BJ (cell line): ENCODE measurements around the gene MANEAL. TPM values are rescaled to one million over a fixed set of nuclear protein-coding genes. Genes with fewer than 3 reads are reported as not detected.

Experiments used
- CTCF ChIA-PET: fragments of 350-600 bp; formaldehyde crosslinking; extraction: SDS; loops from one replicate; lab custom pipeline; 2021; ENCODE audit warnings: antibody characterized with exemption, inconsistent platforms; lab: Yijun Ruan, JAX
- POLR2A ChIA-PET: fragments of 300-600 bp; sonication (Branson Sonifier 250); formaldehyde crosslinking; extraction: SDS; loops from one replicate; lab custom pipeline; 2021; ENCODE audit warnings: antibody characterized with exemption; lab: Charles Lee
- DNase-seq: peaks from one replicate; pipeline ENCODE4 v3.0.0-alpha.2; 2011; ENCODE audit warnings: low read depth
- H3K27me3 ChIP-seq: 2 replicates; pipeline ENCODE4 v1.6.0; 2011; ENCODE audit warnings: low read length; ENCODE audit not compliant: control insufficient read depth, insufficient read depth
- H3K36me3 ChIP-seq: 2 replicates; pipeline ENCODE4 v1.5.1; 2011; ENCODE audit warnings: low read length; ENCODE audit not compliant: control insufficient read depth, insufficient read depth
- H3K4me3 ChIP-seq: 2 replicates; pipeline ENCODE4 v1.5.1; 2011; ENCODE audit warnings: low read depth, mild to moderate bottlenecking, control low read depth, low read length
- polyA plus RNA-seq: library from polyadenylated mRNA; depleted of rRNA; stranded (reverse); fragments of >200 nt; gene quantifications from 2 replicates; pipeline ENCODE4 v1.2.3, GENCODE V29; 2011
- TF ChIP-seq, protein P1 (sequence below): IDR thresholded peaks from 2 replicates; pipeline ENCODE4 v1.5.1; 2011; ENCODE audit warnings: low read depth, mild to moderate bottlenecking, control low read depth, inconsistent platforms, low read length, moderate library complexity; ENCODE audit not compliant: insufficient read depth

MANEAL gene
- polyA plus RNA-seq, 1 experiment, result 4.0 TPM

DNA sequence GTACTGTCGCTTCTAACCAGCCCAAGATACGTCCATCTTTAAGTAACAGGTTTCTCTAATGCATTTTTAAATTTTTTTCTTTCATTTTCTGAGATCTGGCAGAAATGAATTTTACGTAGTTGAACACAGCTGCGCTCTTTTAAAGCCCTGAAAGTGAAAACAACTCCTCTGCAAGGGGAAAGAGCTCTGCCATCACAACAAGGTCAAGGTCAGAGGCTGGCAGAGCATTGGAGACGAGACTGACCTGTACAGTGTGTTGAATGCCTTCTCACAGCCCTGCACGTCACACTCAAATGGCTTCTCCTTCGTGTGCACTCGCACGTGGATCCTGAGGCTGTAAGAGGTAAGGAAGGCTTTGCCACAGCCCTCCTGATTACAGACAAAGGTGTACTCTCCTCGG lies 46.0 kb downstream of the MANEAL start:
- CTCF ChIA-PET, result interaction anchor here (1.3 to 1.4 kb wide), 2 partner anchors 10 to 12 kb away, joined by 4 to 7 read pairs; no protein-coding TSS in a partner anchor
- TF ChIP-seq, protein P1, sequence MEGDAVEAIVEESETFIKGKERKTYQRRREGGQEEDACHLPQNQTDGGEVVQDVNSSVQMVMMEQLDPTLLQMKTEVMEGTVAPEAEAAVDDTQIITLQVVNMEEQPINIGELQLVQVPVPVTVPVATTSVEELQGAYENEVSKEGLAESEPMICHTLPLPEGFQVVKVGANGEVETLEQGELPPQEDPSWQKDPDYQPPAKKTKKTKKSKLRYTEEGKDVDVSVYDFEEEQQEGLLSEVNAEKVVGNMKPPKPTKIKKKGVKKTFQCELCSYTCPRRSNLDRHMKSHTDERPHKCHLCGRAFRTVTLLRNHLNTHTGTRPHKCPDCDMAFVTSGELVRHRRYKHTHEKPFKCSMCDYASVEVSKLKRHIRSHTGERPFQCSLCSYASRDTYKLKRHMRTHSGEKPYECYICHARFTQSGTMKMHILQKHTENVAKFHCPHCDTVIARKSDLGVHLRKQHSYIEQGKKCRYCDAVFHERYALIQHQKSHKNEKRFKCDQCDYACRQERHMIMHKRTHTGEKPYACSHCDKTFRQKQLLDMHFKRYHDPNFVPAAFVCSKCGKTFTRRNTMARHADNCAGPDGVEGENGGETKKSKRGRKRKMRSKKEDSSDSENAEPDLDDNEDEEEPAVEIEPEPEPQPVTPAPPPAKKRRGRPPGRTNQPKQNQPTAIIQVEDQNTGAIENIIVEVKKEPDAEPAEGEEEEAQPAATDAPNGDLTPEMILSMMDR, result no peak
- H3K4me3 ChIP-seq, result no peak overlapping the region
- POLR2A ChIA-PET, result no interaction called here
- H3K27me3 ChIP-seq, result no peaks in the 10 kb centered on the region
- DNase-seq, result no peak
- peaks cover 17% of the 10 kb centered on the region for H3K36me3 ChIP-seq

DNA sequence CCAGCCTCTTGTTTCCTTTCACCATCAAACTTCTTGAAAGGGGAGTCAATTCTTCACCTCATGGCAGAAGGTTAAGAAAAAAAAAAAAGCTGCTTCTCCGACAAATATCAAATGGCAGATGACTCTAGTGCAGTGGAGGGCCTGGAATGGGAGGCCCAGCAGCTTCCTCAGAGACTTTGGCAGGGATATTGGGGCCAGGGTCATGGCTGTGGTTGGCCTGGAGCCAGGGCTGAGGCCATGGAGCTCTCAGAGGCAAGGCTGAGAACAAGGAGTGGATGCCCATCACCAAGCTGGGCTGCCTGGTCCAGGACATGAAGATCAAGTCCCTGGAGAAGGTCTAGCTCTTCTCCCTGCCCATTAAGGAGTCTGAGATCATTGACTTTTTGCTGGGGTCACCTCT lies 47.1 kb downstream of the MANEAL start:
- no peak for DNase-seq
- Histone ChIP-seq H3K36me3 (peaks cover 14% of the 10 kb centered on the region), H3K4me3 (no peak overlapping the region), H3K27me3 (no peaks in the 10 kb centered on the region)
- ChIA-PET POLR2A (no interaction called here), CTCF (interaction anchor here (1.3 kb wide), 1 partner anchor 11 kb away, joined by 4 read pairs; no protein-coding TSS in a partner anchor)
- TF ChIP-seq, protein P1, result no peak

DNA sequence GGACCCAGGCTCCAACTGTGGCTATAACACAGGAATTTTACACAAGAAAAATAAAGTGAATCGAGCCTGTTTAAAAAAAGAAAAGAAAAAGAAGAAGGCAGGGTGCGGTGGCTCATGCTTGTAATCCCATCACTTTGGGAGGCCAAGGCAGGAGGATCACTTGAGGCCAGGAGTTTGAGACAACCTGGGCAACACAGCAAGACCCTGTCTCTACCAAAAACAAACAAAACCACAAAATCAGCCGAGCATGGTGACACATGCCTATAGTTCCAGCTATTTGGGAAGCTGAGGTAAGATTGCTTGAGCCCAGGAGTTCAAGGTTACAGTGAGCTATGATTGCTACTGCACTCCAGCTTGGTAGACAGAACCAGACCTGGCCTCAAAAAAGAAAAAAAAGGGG lies 48.0 kb downstream of the MANEAL start:
- no peaks in the 10 kb centered on the region for H3K27me3 ChIP-seq
- POLR2A ChIA-PET, result no interaction called here
- H3K36me3 ChIP-seq, result peaks cover 12% of the 10 kb centered on the region
- CTCF ChIA-PET, result no interaction called here
- TF ChIP-seq, protein P1, result no peak
- no peak for DNase-seq
- H3K4me3 ChIP-seq, result no peak overlapping the region

DNA sequence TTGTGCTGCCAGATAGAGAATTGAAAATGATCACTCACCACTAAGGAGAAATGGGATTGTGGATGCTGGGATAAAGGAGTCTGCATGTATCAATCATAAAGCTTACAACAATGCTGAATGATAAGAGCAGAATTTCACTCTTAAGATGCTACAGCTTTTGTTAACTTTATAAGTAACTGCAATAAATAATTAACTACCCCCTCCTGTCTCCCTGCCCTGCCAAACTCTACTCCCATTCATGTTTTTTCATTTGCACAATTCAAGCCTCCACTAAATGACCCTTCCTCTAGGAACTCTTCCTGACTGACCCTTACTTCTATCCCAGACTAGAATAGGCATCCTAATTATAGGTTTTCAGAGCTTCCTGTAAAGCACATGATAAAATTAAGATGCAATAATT lies 50.9 kb downstream of the MANEAL start:
- ChIA-PET POLR2A (no interaction called here), CTCF (interaction anchor here (0.6 to 1.2 kb wide), 3 partner anchors 9 to 28 kb away, joined by 3 read pairs; partner anchors contain the start of gene MTF1)
- no peaks in the 10 kb centered on the region for H3K27me3 ChIP-seq
- H3K36me3 ChIP-seq, result peaks cover 4% of the 10 kb centered on the region
- TF ChIP-seq, protein P1, result no peak
- no peak overlapping the region for H3K4me3 ChIP-seq
- DNase-seq, result no peak

DNA sequence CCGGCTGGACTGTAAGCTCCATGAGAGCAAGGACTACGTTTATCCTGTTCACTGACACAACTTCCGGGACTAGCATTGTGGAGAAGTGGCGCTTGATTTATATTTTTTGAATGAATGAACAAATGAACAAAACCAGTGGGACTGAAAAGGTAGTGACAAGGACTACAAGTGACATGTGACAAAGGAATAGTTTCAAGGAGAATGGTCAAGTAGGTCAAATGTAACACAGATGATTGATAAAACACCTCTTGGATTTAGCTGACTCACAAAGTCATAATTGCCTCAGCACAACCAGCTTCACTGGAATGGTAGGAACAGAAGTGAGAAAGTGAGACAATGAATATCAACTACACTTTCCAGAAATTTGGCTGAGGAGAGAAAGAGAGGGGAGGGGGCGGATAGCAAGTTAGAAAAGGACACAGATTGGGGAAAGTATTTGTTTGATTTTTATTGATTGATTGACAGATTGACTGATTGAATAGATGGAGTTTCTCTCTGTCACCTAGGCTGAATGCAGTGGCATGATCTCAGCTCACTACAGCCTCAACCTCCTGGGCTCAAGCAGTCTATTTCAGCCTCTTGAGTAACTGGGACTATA lies 51.5 kb downstream of the MANEAL start:
- POLR2A ChIA-PET, result no interaction called here
- no peak for DNase-seq
- peaks cover 4% of the 10 kb centered on the region for H3K36me3 ChIP-seq
- TF ChIP-seq, protein P1, result no peak
- H3K27me3 ChIP-seq, result no peaks in the 10 kb centered on the region
- no peak overlapping the region for H3K4me3 ChIP-seq
- CTCF ChIA-PET, result interaction anchor here (0.6 to 1.2 kb wide), 3 partner anchors 8 to 29 kb away, joined by 3 read pairs; partner anchors contain the start of gene MTF1
